Posterior cingulate gyrus (tissue), 11 donors: ENCODE results near the gene CISD3.
A peak's percentile ranks its signal among the peaks of the same experiment; 100 is the strongest.
"Not testable (repeated sequence)": the region's sequence is repeated elsewhere in the genome, so short reads cannot be mapped to it uniquely, and the experiment has no call there.

Source experiments
- DNase-seq, 10 donors: peaks; one replicate each; pipeline versions ENCODE4 v3.0.0 to v3.0.0-alpha.2; 2020 to 2021; ENCODE audit warnings: mixed read lengths in 3 of 10
- intact Hi-C: fragments of 100-400 bp; cut with DNase I; formaldehyde crosslinking; loops from one replicate; pipeline ENCODE4 v1.15.1; 2023

Gene CISD3

GRCh38 chr17:38724337-38724988 lies 5.7 kb upstream of the CISD3 start:
- peak; percentile 80 to 99 (median 88) for DNase-seq
- intact Hi-C loops, result no loop called here

- no peak for DNase-seq
- intact Hi-C loops, result no loop called here
Observed at GRCh38 chr17:38725066-38725465, 5.1 kb upstream of the CISD3 start.

- DNase-seq, intact Hi-C loops: not testable (repeated sequence)
Observed at GRCh38 chr17:38726145-38726544, 4.0 kb upstream of the CISD3 start.

- DNase-seq, result no peak
- intact Hi-C loops, result no loop called here
Observed at GRCh38 chr17:38727736-38728135, 2.4 kb upstream of the CISD3 start.

GRCh38 chr17:38728290-38728831 lies 1.8 kb upstream of the CISD3 start:
- no peak for DNase-seq
- intact Hi-C loops, result no loop called here

- intact Hi-C loops, result no loop called here
- DNase-seq, result no peak
Observed at GRCh38 chr17:38729368-38729885, 714 bp upstream of the CISD3 start.

- peak in 3 of 10 donors; percentile 31 to 77 (median 58) for DNase-seq
- intact Hi-C loops, result loop anchor here (2.0 kb wide), 1 partner anchor 56 kb away; the partner anchor contains the start of gene EPOP
Observed at GRCh38 chr17:38730526-38731379, 612 bp downstream of the CISD3 start.

- no peak for DNase-seq
- intact Hi-C loops, result loop anchor here (2.0 kb wide), 1 partner anchor 57 kb away; the partner anchor contains the start of gene EPOP
Observed at GRCh38 chr17:38731526-38732294, 1.6 kb downstream of the CISD3 start.

GRCh38 chr17:38732376-38733281 lies 2.5 kb downstream of the CISD3 start:
- intact Hi-C loops, result no loop called here
- DNase-seq, result no peak

GRCh38 chr17:38733282-38733981 lies 3.3 kb downstream of the CISD3 start:
- intact Hi-C loops, result no loop called here
- no peak for DNase-seq

- intact Hi-C loops, result no loop called here
- no peak for DNase-seq
Observed at GRCh38 chr17:38733982-38734973, 4.1 kb downstream of the CISD3 start.

GRCh38 chr17:38735161-38735997 lies 5.2 kb downstream of the CISD3 start:
- intact Hi-C loops, result loop anchor here (1.0 kb wide), 1 partner anchor 58 kb away; no protein-coding TSS in a partner anchor
- peak in 9 of 10 donors; percentile 62 to 96 (median 73) for DNase-seq

- DNase-seq, result no peak
- intact Hi-C loops, result no loop called here
Observed at GRCh38 chr17:38738007-38738662, 8.0 kb downstream of the CISD3 start.

- peak in 1 of 10 donors; percentile 65 for DNase-seq
- intact Hi-C loops, result no loop called here
Observed at GRCh38 chr17:38738686-38739085, 8.5 kb downstream of the CISD3 start.

GRCh38 chr17:38739305-38739704 lies 9.2 kb downstream of the CISD3 start:
- intact Hi-C loops, result no loop called here
- DNase-seq, result peak in 1 of 10 donors; percentile 65

GRCh38 chr17:38740044-38740443 lies 9.9 kb downstream of the CISD3 start:
- intact Hi-C loops, result no loop called here
- peak in 1 of 10 donors; percentile 47 for DNase-seq
